CD4-positive, alpha-beta T cell (primary cell): ENCODE measurements around the gene ATXN7L3. TPM values are rescaled to one million over a fixed set of nuclear protein-coding genes. Genes with fewer than 3 reads are reported as not detected.
A peak's percentile ranks its signal among the peaks of the same experiment; 100 is the strongest.

Experiments used
- ATAC-seq: fragments of 200-7000 bp; cut with Tn5 transposase; one replicate; pipeline ENCODE4 v1.10.0; 2022; ENCODE audit warnings: mild to moderate bottlenecking; ENCODE audit not compliant: poor library complexity
- CTCF ChIA-PET: fragments of 350-600 bp; sonication (Branson Sonifier 250); formaldehyde crosslinking; loops from one replicate; lab custom pipeline; 2021; ENCODE audit warnings: antibody characterized with exemption, inconsistent platforms; lab: Charles Lee
- POLR2A ChIA-PET: fragments of 350-600 bp; sonication (Branson Sonifier 250); formaldehyde crosslinking; loops from one replicate; lab custom pipeline; 2021; ENCODE audit warnings: antibody characterized with exemption, inconsistent platforms; lab: Charles Lee
- DNase-seq, 14 experiments: peaks; one replicate each; pipeline ENCODE4 v3.0.0-alpha.2; 2013 to 2020; ENCODE audit warnings: mixed read lengths in 2 of 14
- H3K27ac ChIP-seq, 2 donors: one replicate each; pipeline versions ENCODE4 v1.5.1 to v1.7.0; 2013; ENCODE audit warnings: low read length in 2 of 2, low read depth in 1 of 2, mild to moderate bottlenecking in 1 of 2
- H3K27me3 ChIP-seq, 2 experiments: 1 replicate in 1 of 2; 2 replicates in 1 of 2; pipeline versions ENCODE4 v1.6.1 to v1.7.0; 2013; ENCODE audit warnings: low read length in 2 of 2, control low read depth in 1 of 2, mild to moderate bottlenecking in 1 of 2, moderate library complexity in 1 of 2; ENCODE audit not compliant: insufficient read depth in 2 of 2, control insufficient read depth in 1 of 2
- H3K36me3 ChIP-seq: one replicate; pipeline ENCODE4 v1.6.1; 2013; ENCODE audit warnings: low read length, control low read depth; ENCODE audit not compliant: insufficient read depth
- H3K4me1 ChIP-seq: one replicate; pipeline ENCODE4 v1.6.1; 2013; ENCODE audit warnings: low read length, control low read depth; ENCODE audit not compliant: insufficient read depth
- H3K4me3 ChIP-seq: one replicate; pipeline ENCODE4 v1.5.1; 2013; ENCODE audit warnings: mild to moderate bottlenecking, low read length, moderate library complexity
- H3K9me3 ChIP-seq, 2 experiments: 1 replicate in 1 of 2; 2 replicates in 1 of 2; pipeline versions ENCODE4 v1.6.1 to v1.7.0; 2013; ENCODE audit warnings: low read length in 2 of 2, mild to moderate bottlenecking in 2 of 2, control low read depth in 1 of 2, moderate library complexity in 1 of 2; ENCODE audit not compliant: control insufficient read depth in 1 of 2, insufficient read depth in 1 of 2
- H3K27ac Mint-ChIP-seq: one replicate; pipeline ENCODE4 v1.8.0; 2020; ENCODE audit warnings: mixed read lengths
- H3K27me3 Mint-ChIP-seq: one replicate; pipeline ENCODE4 v1.8.0; 2021; ENCODE audit warnings: mixed read lengths
- H3K36me3 Mint-ChIP-seq: one replicate; pipeline ENCODE4 v1.8.0; 2021; ENCODE audit warnings: low read depth, mixed read lengths
- H3K4me1 Mint-ChIP-seq: one replicate; pipeline ENCODE4 v1.8.0; 2021; ENCODE audit warnings: low read depth, mixed read lengths
- H3K4me3 Mint-ChIP-seq: one replicate; pipeline ENCODE4 v1.8.0; 2020; ENCODE audit warnings: mild to moderate bottlenecking, mixed read lengths
- H3K9me3 Mint-ChIP-seq: one replicate; pipeline ENCODE4 v1.8.0; 2020; ENCODE audit warnings: mixed read lengths
- intact Hi-C, 2 experiments: fragments of 100-400 bp; cut with DNase I in 1 of 2; cut with micrococcal nuclease in 1 of 2; formaldehyde crosslinking; loops; one replicate each; pipeline versions ENCODE4 v1.15.1 to v1.9.0; 2023 to 2025; cut with DNase I, micrococcal nuclease
- total RNA-seq, 174 experiments: library from RNA in 2 of 174; stranded (reverse) in 2 of 174; gene quantifications; one replicate each; pipeline ENCODE4 v1.2.3 and lab custom pipeline; 2021 to 2026
- TF ChIP-seq, protein P1 (sequence below): fragments of 200-600 bp; IDR thresholded peaks from one replicate; pipeline ENCODE4 v1.8.0; 2022; ENCODE audit warnings: antibody characterized with exemption, mild to moderate bottlenecking

ATXN7L3 gene
- total RNA-seq, 2 experiments from 2014 or later, result 85.2 to 99.2 TPM

DNA sequence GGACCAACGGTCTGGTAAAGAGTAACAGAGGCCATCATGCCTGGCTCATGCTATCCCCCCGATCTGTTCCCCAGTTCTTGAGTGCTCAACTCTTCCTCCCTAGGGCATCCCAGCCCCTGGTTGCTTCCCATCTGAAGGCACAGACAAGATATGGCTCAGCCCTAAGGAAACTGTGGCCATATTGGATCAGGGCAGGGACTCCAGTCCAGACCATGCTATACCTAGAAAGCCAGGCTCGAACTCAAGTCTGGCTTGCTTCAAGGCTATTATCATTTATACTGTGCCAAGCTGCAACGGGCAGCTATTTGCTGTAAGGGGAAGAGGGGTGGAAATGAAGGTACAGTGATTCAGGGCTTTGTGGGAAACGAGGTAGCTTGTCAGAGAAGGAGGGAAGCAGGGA, 17.0 kb upstream of the ATXN7L3 start:
- H3K4me1 ChIP-seq, result peaks cover 68% of the 10 kb centered on the region
- CTCF ChIA-PET, result interaction anchor here (1.2 to 1.7 kb wide), 5 partner anchors 13 to 129 kb away, joined by 3 to 5 read pairs (median 3); partner anchors contain the start of genes GRN and HDAC5
- H3K27me3 ChIP-seq, result no peaks in the 10 kb centered on the region
- H3K9me3 Mint-ChIP-seq, result no peaks in the 10 kb centered on the region
- intact Hi-C loops, result loop anchor here in 1 of 2 experiments (1.0 kb wide), 1 partner anchor 16 kb away; no protein-coding TSS in a partner anchor
- H3K27ac ChIP-seq, result peak overlapping the region; percentile 59 to 62
- POLR2A ChIA-PET, result interaction anchor here (0.9 to 10.5 kb wide), 13 partner anchors 8 to 1101 kb away, joined by 3 to 181 read pairs (median 8); partner anchors contain the start of genes ATXN7L3, GPATCH8, GRN and HDAC5
- H3K4me1 Mint-ChIP-seq, result peaks cover 52% of the 10 kb centered on the region
- H3K36me3 Mint-ChIP-seq, result peaks cover 68% of the 10 kb centered on the region
- peak overlapping the region; percentile 86 for H3K27ac Mint-ChIP-seq
- H3K36me3 ChIP-seq, result peaks cover 43% of the 10 kb centered on the region
- DNase-seq (peak in 2 of 14 experiments; percentile 19 to 27), ATAC-seq (no peak)
- peak overlapping the region; percentile 84 for H3K4me3 Mint-ChIP-seq
- TF ChIP-seq, protein P1, sequence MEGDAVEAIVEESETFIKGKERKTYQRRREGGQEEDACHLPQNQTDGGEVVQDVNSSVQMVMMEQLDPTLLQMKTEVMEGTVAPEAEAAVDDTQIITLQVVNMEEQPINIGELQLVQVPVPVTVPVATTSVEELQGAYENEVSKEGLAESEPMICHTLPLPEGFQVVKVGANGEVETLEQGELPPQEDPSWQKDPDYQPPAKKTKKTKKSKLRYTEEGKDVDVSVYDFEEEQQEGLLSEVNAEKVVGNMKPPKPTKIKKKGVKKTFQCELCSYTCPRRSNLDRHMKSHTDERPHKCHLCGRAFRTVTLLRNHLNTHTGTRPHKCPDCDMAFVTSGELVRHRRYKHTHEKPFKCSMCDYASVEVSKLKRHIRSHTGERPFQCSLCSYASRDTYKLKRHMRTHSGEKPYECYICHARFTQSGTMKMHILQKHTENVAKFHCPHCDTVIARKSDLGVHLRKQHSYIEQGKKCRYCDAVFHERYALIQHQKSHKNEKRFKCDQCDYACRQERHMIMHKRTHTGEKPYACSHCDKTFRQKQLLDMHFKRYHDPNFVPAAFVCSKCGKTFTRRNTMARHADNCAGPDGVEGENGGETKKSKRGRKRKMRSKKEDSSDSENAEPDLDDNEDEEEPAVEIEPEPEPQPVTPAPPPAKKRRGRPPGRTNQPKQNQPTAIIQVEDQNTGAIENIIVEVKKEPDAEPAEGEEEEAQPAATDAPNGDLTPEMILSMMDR, result no peak
- peak overlapping the region; percentile 71 for H3K4me3 ChIP-seq
- H3K9me3 ChIP-seq, result no peaks in the 10 kb centered on the region
- no peaks in the 10 kb centered on the region for H3K27me3 Mint-ChIP-seq

DNA sequence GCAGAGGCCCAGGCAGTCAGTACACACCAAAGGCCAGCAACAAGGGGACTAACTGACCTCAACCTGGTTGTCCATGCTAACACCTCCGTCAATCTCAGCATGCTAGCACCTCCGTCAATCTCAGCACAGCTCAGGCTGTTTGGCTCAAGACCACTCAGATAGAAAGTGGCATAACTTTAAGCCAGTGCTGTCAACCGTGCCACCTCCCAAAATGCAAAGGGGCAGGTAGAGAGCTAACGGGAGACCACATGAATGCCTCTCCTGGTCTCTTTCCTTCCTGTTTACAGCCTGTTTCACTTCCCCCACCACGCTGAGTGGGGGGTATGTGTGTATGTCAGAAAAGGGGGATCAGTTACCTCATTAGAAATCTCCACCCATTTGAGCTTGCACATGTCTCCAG, 16.5 kb upstream of the ATXN7L3 start:
- H3K36me3 Mint-ChIP-seq, result peaks cover 68% of the 10 kb centered on the region
- no peaks in the 10 kb centered on the region for H3K9me3 Mint-ChIP-seq
- intact Hi-C loops, result loop anchor here in 1 of 2 experiments (1.0 kb wide), 1 partner anchor 16 kb away; no protein-coding TSS in a partner anchor
- CTCF ChIA-PET, result interaction anchor here (1.2 to 1.7 kb wide), 5 partner anchors 12 to 129 kb away, joined by 3 to 5 read pairs (median 3); partner anchors contain the start of genes GRN and HDAC5
- Histone ChIP-seq H3K27me3 (no peaks in the 10 kb centered on the region), H3K4me1 (peaks cover 69% of the 10 kb centered on the region), H3K9me3 (no peaks in the 10 kb centered on the region), H3K27ac (peak overlapping the region; percentile 59 to 62), H3K4me3 (peak overlapping the region; percentile 71), H3K36me3 (peaks cover 48% of the 10 kb centered on the region)
- peak in 11 of 14 experiments; percentile 32 to 80 (median 52) for DNase-seq
- H3K4me3 Mint-ChIP-seq, result peak overlapping the region; percentile 84
- TF ChIP-seq, protein P1, result no peak
- peak overlapping the region; percentile 86 for H3K27ac Mint-ChIP-seq
- peaks cover 49% of the 10 kb centered on the region for H3K4me1 Mint-ChIP-seq
- POLR2A ChIA-PET, result interaction anchor here (0.9 to 10.5 kb wide), 13 partner anchors 9 to 1101 kb away, joined by 3 to 181 read pairs (median 8); partner anchors contain the start of genes ATXN7L3, GPATCH8, GRN and HDAC5
- ATAC-seq, result peak; percentile 3
- H3K27me3 Mint-ChIP-seq, result no peaks in the 10 kb centered on the region

DNA sequence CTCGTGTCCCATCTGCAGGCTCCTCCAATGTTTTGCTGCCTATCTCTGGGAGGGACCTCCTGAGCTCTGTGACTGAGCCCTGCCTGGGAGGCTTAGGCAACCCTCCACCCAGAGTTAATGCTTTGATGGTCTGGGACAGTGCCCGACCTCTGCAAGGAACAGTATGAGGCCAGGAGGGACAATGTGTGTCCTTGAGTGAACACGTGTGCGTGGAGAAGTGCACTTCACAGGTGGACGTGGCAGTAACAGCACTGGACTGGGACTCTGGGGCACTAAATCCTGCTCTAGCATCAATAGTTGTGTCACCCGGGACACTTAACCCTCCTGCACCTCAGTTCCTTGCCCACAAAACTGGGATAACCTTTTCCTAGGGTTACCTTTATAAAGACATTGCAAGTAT, 15.2 kb upstream of the ATXN7L3 start:
- DNase-seq, result peak in 1 of 14 experiments; percentile 11

More for the DNA sequence above, 15.2 kb upstream of the ATXN7L3 start:
- peaks cover 82% of the 10 kb centered on the region for H3K4me1 ChIP-seq
- Mint-ChIP-seq H3K27me3 (no peaks in the 10 kb centered on the region), H3K4me3 (peak overlapping the region; percentile 38), H3K9me3 (no peaks in the 10 kb centered on the region), H3K4me1 (peaks cover 55% of the 10 kb centered on the region), H3K36me3 (peaks cover 66% of the 10 kb centered on the region), H3K27ac (peak overlapping the region; percentile 86)
- intact Hi-C loops, result no loop called here
- no peaks in the 10 kb centered on the region for H3K9me3 ChIP-seq
- H3K27ac ChIP-seq, result peak overlapping the region in 1 of 2 donors; percentile 62
- CTCF ChIA-PET, result no interaction called here
- H3K27me3 ChIP-seq, result no peaks in the 10 kb centered on the region
- POLR2A ChIA-PET, result interaction anchor here (5.1 to 10.5 kb wide), 2 partner anchors 14 to 111 kb away, joined by 68 to 181 read pairs; partner anchors contain the start of genes ATXN7L3 and SLC25A39
- no peak overlapping the region for H3K4me3 ChIP-seq
- peaks cover 55% of the 10 kb centered on the region for H3K36me3 ChIP-seq
- no peak for ATAC-seq
- TF ChIP-seq, protein P1, result no peak
